Caco-2 (cell line): ENCODE results near the gene FKBP1A. TPM values are rescaled to one million over a fixed set of nuclear protein-coding genes. Genes with fewer than 3 reads are reported as not detected.

Experiments
- BruUV-seq: library from RNA; stranded (reverse); fragments of 400-500 nt; replicated peaks from 2 replicates; lab custom pipeline; 2021; lab: Mats Ljungman, UMichigan
- CTCF ChIA-PET: fragments of 300-600 bp; sonication (Branson Sonifier 250); formaldehyde crosslinking; loops from one replicate; lab custom pipeline; 2022; ENCODE audit warnings: antibody characterized with exemption; lab: Charles Lee
- POLR2A ChIA-PET: fragments of 300-600 bp; sonication (Branson Sonifier 250); formaldehyde crosslinking; loops from one replicate; lab custom pipeline; 2022; ENCODE audit warnings: antibody characterized with exemption; lab: Charles Lee
- DNase-seq, 2 experiments: peaks; one replicate each; pipeline versions ENCODE4 v3.0.0 to v3.0.0-alpha.2; 2020 to 2022
- H3K27me3 ChIP-seq: replicated peaks from 2 replicates; pipeline ENCODE4 v1.6.0; 2011; ENCODE audit warnings: low read length; ENCODE audit not compliant: control insufficient read depth, insufficient read depth
- H3K36me3 ChIP-seq: 2 replicates; pipeline ENCODE4 v1.5.1; 2011; ENCODE audit warnings: low read length; ENCODE audit not compliant: control insufficient read depth, insufficient read depth
- H3K4me1 ChIP-seq: fragments of 250-450 bp; sonication (Bioruptor Pico); 2 replicates; pipeline ENCODE4 v1.5.1; 2020; ENCODE audit warnings: mild to moderate bottlenecking
- H3K4me3 ChIP-seq: 2 replicates; pipeline ENCODE4 v1.5.1; 2011; ENCODE audit warnings: low read depth, mild to moderate bottlenecking, control low read depth, low read length
- H3K9me3 ChIP-seq: fragments of 250-450 bp; sonication (Bioruptor Pico); 2 replicates; pipeline ENCODE4 v1.5.1; 2020; ENCODE audit warnings: mild to moderate bottlenecking, moderate library complexity
- H3K27ac Mint-ChIP-seq: one replicate; pipeline ENCODE4 v1.8.0; 2022; ENCODE audit warnings: mixed read lengths; ENCODE audit not compliant: unreplicated experiment
- H3K27me3 Mint-ChIP-seq: one replicate; pipeline ENCODE4 v1.8.0; 2022; ENCODE audit warnings: mixed read lengths; ENCODE audit not compliant: insufficient read depth, unreplicated experiment
- H3K36me3 Mint-ChIP-seq: one replicate; pipeline ENCODE4 v1.8.0; 2022; ENCODE audit warnings: mild to moderate bottlenecking, mixed read lengths; ENCODE audit not compliant: insufficient read depth, unreplicated experiment
- H3K4me1 Mint-ChIP-seq: one replicate; pipeline ENCODE4 v1.8.0; 2022; ENCODE audit warnings: low read depth, mixed read lengths; ENCODE audit not compliant: unreplicated experiment
- H3K4me3 Mint-ChIP-seq: one replicate; pipeline ENCODE4 v1.8.0; 2022; ENCODE audit warnings: mild to moderate bottlenecking, moderate library complexity, mixed read lengths; ENCODE audit not compliant: unreplicated experiment
- H3K9me3 Mint-ChIP-seq: one replicate; pipeline ENCODE4 v1.8.0; 2022; ENCODE audit warnings: mixed read lengths; ENCODE audit not compliant: unreplicated experiment
- intact Hi-C: fragments of 100-400 bp; cut with micrococcal nuclease; formaldehyde crosslinking; loops from one replicate; pipeline ENCODE4 v1.10.0; 2022; ENCODE audit not compliant: unreplicated experiment
- total RNA-seq: library from RNA; stranded (reverse); gene quantifications from 2 replicates; pipeline ENCODE4 v1.2.3, GENCODE V29; 2022
- TF ChIP-seq, protein P1 (sequence below), 2 experiments: fragments of 200-600 bp in 1 of 2; IDR thresholded peaks; 1 replicate in 1 of 2; 2 replicates in 1 of 2; pipeline versions ENCODE4 v1.5.1 to v1.8.0; 2011 to 2022; ENCODE audit warnings: antibody characterized with exemption in 1 of 2, control low read depth in 1 of 2, inconsistent platforms in 1 of 2, low read depth in 1 of 2, low read length in 1 of 2, mild to moderate bottlenecking in 1 of 2, moderate library complexity in 1 of 2; ENCODE audit not compliant: insufficient read depth in 1 of 2, severe bottlenecking in 1 of 2, unreplicated experiment in 1 of 2

Gene FKBP1A
- total RNA-seq, 1 experiment from 2014 or later: 220 TPM

DNA sequence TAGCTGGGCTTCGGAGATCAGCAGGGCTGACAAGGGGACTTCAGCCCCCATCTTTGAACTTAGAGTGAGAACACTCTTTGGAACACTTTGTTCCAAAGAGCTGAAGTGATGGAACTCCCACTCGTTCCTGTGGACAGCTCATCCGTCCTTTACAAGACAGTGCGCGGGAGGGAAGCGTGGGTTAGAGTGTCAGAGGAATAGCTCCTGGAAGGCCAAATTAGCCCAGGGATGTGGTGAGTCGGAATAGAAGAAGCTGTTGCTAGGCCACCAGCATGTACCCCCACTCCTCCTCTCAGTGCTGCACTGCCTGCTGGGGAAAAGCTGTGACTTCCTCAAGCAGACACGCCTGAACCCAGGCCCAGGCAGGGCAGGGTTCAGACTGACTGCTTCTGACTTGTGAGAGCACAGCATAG, 65.6 kb downstream of the FKBP1A start:
- H3K27me3 Mint-ChIP-seq: no peaks in the 10 kb centered on the region
- no TSS peak for BruUV-seq
- intact Hi-C loops: loop anchor here (5.0 kb wide), 1 partner anchor 65 kb away; the partner anchor contains the start of gene FKBP1A
- no peak overlapping the region for H3K27ac Mint-ChIP-seq
- no peaks in the 10 kb centered on the region for H3K9me3 Mint-ChIP-seq
- ChIA-PET POLR2A (no interaction called here), CTCF (no interaction called here)
- TF ChIP-seq, protein P1, sequence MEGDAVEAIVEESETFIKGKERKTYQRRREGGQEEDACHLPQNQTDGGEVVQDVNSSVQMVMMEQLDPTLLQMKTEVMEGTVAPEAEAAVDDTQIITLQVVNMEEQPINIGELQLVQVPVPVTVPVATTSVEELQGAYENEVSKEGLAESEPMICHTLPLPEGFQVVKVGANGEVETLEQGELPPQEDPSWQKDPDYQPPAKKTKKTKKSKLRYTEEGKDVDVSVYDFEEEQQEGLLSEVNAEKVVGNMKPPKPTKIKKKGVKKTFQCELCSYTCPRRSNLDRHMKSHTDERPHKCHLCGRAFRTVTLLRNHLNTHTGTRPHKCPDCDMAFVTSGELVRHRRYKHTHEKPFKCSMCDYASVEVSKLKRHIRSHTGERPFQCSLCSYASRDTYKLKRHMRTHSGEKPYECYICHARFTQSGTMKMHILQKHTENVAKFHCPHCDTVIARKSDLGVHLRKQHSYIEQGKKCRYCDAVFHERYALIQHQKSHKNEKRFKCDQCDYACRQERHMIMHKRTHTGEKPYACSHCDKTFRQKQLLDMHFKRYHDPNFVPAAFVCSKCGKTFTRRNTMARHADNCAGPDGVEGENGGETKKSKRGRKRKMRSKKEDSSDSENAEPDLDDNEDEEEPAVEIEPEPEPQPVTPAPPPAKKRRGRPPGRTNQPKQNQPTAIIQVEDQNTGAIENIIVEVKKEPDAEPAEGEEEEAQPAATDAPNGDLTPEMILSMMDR (IDR thresholded peaks at IDR 0.05; ENCODE audit: insufficient read depth in 1 of 2, low read depth in 1 of 2, low read length in 1 of 2, severe bottlenecking in 1 of 2, unreplicated experiment in 1 of 2): no peak
- no peaks in the 10 kb centered on the region for H3K9me3 ChIP-seq
- no peak overlapping the region for H3K4me3 ChIP-seq
- H3K27me3 ChIP-seq: no peaks in the 10 kb centered on the region
- DNase-seq: peak in 1 of 2 experiments; percentile 28
- H3K4me3 Mint-ChIP-seq: no peak overlapping the region
- H3K36me3 ChIP-seq: 0 out of 2 replicates have a peak, but pooled peaks cover 1% of the 10 kb centered on the region
- peaks cover 31% of the 10 kb centered on the region for H3K4me1 ChIP-seq
- H3K4me1 Mint-ChIP-seq: peaks cover 13% of the 10 kb centered on the region
- peaks cover 12% of the 10 kb centered on the region for H3K36me3 Mint-ChIP-seq

DNA sequence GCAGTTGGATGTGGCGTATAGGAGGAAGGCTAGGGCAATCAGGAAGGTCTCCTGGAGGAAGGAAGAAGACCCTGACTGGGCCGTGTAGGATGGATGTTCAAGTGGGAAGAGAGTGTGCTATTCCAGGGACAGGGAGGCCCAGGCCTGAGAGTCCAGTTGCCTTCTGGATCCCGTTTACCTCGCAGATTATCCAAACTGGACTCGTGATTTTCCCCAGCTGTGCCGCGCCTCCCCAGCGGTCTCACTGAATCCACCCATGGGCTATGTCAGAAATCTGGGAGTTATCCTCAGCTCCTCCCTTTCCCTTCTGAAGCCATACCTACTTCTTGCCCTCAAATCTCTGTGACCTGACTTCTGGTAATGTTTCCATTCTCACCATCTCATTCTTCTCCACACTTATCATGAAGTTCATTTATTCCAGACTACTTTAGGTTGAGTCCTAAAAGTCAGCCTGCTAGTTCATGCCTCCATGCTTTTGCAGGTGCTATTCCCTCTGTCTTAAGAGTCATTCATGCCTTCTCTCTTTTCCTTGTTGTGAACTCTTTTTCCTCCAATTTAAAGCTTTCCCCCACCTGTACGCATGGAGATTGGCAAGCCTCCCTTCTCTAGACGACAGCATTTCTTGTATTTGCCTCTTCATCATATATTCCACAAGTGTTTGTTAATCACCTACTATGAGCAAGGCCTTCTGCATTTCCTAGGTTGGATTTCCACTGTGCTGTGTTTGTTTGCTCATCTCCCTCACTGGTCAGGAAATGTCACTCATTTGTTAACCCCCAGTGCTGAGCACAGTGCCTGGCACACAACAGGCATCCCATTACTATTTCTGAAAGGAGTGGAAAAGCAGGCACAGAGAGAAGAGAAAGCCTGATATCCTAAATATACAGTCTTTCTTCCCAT, 66.6 kb downstream of the FKBP1A start:
- peaks cover 31% of the 10 kb centered on the region for H3K4me1 ChIP-seq
- Mint-ChIP-seq H3K27ac (no peak overlapping the region), H3K9me3 (no peaks in the 10 kb centered on the region), H3K36me3 (peaks cover 12% of the 10 kb centered on the region), H3K4me3 (no peak overlapping the region), H3K27me3 (peaks cover 1% of the 10 kb centered on the region), H3K4me1 (peaks cover 13% of the 10 kb centered on the region)
- no peak for DNase-seq
- intact Hi-C loops: loop anchor here (5.0 kb wide), 1 partner anchor 66 kb away; the partner anchor contains the start of gene FKBP1A
- ChIA-PET CTCF (interaction anchor here (1.0 kb wide), 2 partner anchors 8 to 178 kb away, joined by 3 read pairs; no protein-coding TSS in a partner anchor), POLR2A (interaction anchor here (0.5 to 1.5 kb wide), 15 partner anchors 8 to 177 kb away, joined by 3 to 8 read pairs (median 4); partner anchors contain the start of genes FKBP1A, RAD21L1 and SNPH)
- no TSS peak for BruUV-seq
- no peaks in the 10 kb centered on the region for H3K9me3 ChIP-seq
- TF ChIP-seq, protein P1 (IDR thresholded peaks at IDR 0.05; ENCODE audit: insufficient read depth in 1 of 2, low read depth in 1 of 2, low read length in 1 of 2, severe bottlenecking in 1 of 2, unreplicated experiment in 1 of 2): no peak
- H3K27me3 ChIP-seq: no peaks in the 10 kb centered on the region
- 0 out of 2 replicates have a peak, but pooled peaks cover 1% of the 10 kb centered on the region for H3K36me3 ChIP-seq
- peak overlapping the region; percentile 72 for H3K4me3 ChIP-seq
